B cell (primary cell): ENCODE data around the gene HSPB7.

Experiments
- EZH2 ChIP-seq: IDR thresholded peaks from 2 replicates; pipeline ENCODE4 v1.6.1; 2012; ENCODE audit warnings: borderline replicate concordance, low read depth, mild to moderate bottlenecking, moderate library complexity, low read length; ENCODE audit not compliant: insufficient read depth, poor library complexity, severe bottlenecking
- TF ChIP-seq, protein P1 (sequence below): fragments of 200-600 bp; IDR thresholded peaks from one replicate; pipeline ENCODE4 v1.8.0; 2022; ENCODE audit warnings: antibody characterized with exemption, mild to moderate bottlenecking

- TF ChIP-seq, protein P1, sequence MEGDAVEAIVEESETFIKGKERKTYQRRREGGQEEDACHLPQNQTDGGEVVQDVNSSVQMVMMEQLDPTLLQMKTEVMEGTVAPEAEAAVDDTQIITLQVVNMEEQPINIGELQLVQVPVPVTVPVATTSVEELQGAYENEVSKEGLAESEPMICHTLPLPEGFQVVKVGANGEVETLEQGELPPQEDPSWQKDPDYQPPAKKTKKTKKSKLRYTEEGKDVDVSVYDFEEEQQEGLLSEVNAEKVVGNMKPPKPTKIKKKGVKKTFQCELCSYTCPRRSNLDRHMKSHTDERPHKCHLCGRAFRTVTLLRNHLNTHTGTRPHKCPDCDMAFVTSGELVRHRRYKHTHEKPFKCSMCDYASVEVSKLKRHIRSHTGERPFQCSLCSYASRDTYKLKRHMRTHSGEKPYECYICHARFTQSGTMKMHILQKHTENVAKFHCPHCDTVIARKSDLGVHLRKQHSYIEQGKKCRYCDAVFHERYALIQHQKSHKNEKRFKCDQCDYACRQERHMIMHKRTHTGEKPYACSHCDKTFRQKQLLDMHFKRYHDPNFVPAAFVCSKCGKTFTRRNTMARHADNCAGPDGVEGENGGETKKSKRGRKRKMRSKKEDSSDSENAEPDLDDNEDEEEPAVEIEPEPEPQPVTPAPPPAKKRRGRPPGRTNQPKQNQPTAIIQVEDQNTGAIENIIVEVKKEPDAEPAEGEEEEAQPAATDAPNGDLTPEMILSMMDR = no peak
- no peak for TF ChIP-seq EZH2
Measured at GRCh38 chr1:15975358-15975804, 42.5 kb downstream of the HSPB7 start.
